ENCODE results near the gene DOC2B. TPM values are rescaled to one million over a fixed set of nuclear protein-coding genes. Genes with fewer than 3 reads are reported as not detected.

DOC2B gene
- polyA plus RNA-seq, 3 donors: 0.02 to 0.19 TPM; not detected in 1

DNA sequence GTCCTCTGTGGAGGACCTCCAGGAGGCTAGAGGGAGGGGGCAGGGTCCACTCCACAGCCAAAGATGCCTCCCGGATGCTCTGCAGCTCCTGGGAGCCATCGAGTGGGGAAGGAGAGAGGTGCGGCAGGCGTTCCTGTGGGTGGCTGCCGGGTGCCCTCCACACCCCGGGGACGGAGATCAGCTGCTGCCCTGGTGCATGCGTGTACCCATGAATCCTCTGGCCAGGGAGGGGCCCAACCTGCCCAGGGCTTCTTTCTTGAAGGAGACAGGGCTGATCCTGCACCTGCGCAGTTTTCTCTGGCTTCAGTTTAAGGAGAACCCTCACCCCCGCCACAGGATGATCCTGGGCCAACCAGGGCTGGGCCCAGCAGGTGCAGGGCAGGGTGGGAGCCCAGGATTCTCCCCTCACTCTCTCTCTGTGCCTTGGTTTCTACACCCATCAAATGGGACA, 33.5 kb upstream of the DOC2B start:
- Histone ChIP-seq H3K9ac (ENCODE audit: insufficient read depth, low read length, poor library complexity, severe bottlenecking) (no peak overlapping the region), H3K4me1 (ENCODE audit: control insufficient read depth in 1 of 2, insufficient read depth in 2 of 2, low read length in 2 of 2) (peaks cover 5 to 26% of the 10 kb centered on the region in 2 donors), H3K36me3 (replicated peaks in 1 of 2; ENCODE audit: control insufficient read depth in 1 of 2, insufficient read depth in 2 of 2, low read length in 2 of 2) (no peaks in the 10 kb centered on the region), H3K27me3 (ENCODE audit: control insufficient read depth in 2 of 2, insufficient read depth in 2 of 2, low read length in 2 of 2) (no peaks in the 10 kb centered on the region), H3K4me2 (replicated peaks; ENCODE audit: extremely low read depth, low read length, poor library complexity, severe bottlenecking) (peak overlapping the region; percentile 55), H3K27ac (ENCODE audit: low read depth in 1 of 2, low read length in 2 of 2) (no peak overlapping the region), H3K79me2 (ENCODE audit: insufficient read depth, low read length) (no peaks in the 10 kb centered on the region), H3K4me3 (replicated peaks in 1 of 3; ENCODE audit: low read depth in 2 of 3, low read length in 3 of 3) (peak overlapping the region in 1 of 3 experiments; percentile 67), H3K9me3 (replicated peaks in 1 of 2; ENCODE audit: control insufficient read depth in 1 of 2, insufficient read depth in 1 of 2, low read length in 2 of 2) (no peaks in the 10 kb centered on the region), H4K20me1 (ENCODE audit: insufficient read depth, low read length) (no peaks in the 10 kb centered on the region), H2AFZ (ENCODE audit: insufficient read depth, low read depth, low read length, poor library complexity, severe bottlenecking) (peak overlapping the region; percentile 80)
- 96% methylated on average over 10 of the region's 10 CpGs for WGBS (ENCODE audit: insufficient coverage)
- peak overlapping the region in 1 of 2 donors; percentile 68 for H3K4me3 Mint-ChIP-seq
- intact Hi-C loops (cut with micrococcal nuclease): no loop called here
- DNase-seq: no peak
- H3K4me1 Mint-ChIP-seq: peaks cover 21% of the 10 kb centered on the region
- peaks cover 0 to 2% (median 0%) of the 10 kb centered on the region in 7 donors for H3K9me3 Mint-ChIP-seq
- TF ChIP-seq, protein P1, sequence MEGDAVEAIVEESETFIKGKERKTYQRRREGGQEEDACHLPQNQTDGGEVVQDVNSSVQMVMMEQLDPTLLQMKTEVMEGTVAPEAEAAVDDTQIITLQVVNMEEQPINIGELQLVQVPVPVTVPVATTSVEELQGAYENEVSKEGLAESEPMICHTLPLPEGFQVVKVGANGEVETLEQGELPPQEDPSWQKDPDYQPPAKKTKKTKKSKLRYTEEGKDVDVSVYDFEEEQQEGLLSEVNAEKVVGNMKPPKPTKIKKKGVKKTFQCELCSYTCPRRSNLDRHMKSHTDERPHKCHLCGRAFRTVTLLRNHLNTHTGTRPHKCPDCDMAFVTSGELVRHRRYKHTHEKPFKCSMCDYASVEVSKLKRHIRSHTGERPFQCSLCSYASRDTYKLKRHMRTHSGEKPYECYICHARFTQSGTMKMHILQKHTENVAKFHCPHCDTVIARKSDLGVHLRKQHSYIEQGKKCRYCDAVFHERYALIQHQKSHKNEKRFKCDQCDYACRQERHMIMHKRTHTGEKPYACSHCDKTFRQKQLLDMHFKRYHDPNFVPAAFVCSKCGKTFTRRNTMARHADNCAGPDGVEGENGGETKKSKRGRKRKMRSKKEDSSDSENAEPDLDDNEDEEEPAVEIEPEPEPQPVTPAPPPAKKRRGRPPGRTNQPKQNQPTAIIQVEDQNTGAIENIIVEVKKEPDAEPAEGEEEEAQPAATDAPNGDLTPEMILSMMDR (IDR thresholded peaks at IDR 0.05): no peak
- H3K36me3 Mint-ChIP-seq: peaks cover 0 to 2% of the 10 kb centered on the region in 2 donors
- H3K27ac Mint-ChIP-seq: peak overlapping the region in 1 of 7 donors; percentile 50
- H3K27me3 Mint-ChIP-seq (ENCODE audit: low read depth in 3 of 3): peaks cover 0 to 5% (median 2%) of the 10 kb centered on the region in 3 donors

GRCh38 chr17:213286-214105, 32.0 kb upstream of the DOC2B start:
- no peak overlapping the region for H3K4me3 ChIP-seq (replicated peaks in 1 of 3; ENCODE audit: low read depth in 2 of 3, low read length in 3 of 3)
- no peaks in the 10 kb centered on the region for H3K9me3 ChIP-seq (replicated peaks in 1 of 2; ENCODE audit: control insufficient read depth in 1 of 2, insufficient read depth in 1 of 2, low read length in 2 of 2)
- no peak overlapping the region for H3K9ac ChIP-seq (ENCODE audit: insufficient read depth, low read length, poor library complexity, severe bottlenecking)
- no peaks in the 10 kb centered on the region for H3K27me3 ChIP-seq (ENCODE audit: control insufficient read depth in 2 of 2, insufficient read depth in 2 of 2, low read length in 2 of 2)
- intact Hi-C loops (cut with micrococcal nuclease): no loop called here
- H3K79me2 ChIP-seq (ENCODE audit: insufficient read depth, low read length): no peaks in the 10 kb centered on the region
- no peak overlapping the region for H2AFZ ChIP-seq (ENCODE audit: insufficient read depth, low read depth, low read length, poor library complexity, severe bottlenecking)
- H3K27ac ChIP-seq (ENCODE audit: low read depth in 1 of 2, low read length in 2 of 2): no peak overlapping the region
- 95% methylated on average over 15 of the region's 25 CpGs for WGBS (ENCODE audit: insufficient coverage)
- peaks cover 0 to 7% (median 2%) of the 10 kb centered on the region in 3 donors for H3K27me3 Mint-ChIP-seq (ENCODE audit: low read depth in 3 of 3)
- H3K27ac Mint-ChIP-seq: no peak overlapping the region
- H3K36me3 ChIP-seq (replicated peaks in 1 of 2; ENCODE audit: control insufficient read depth in 1 of 2, insufficient read depth in 2 of 2, low read length in 2 of 2): no peaks in the 10 kb centered on the region
- H3K4me2 ChIP-seq (replicated peaks; ENCODE audit: extremely low read depth, low read length, poor library complexity, severe bottlenecking): no peak overlapping the region
- TF ChIP-seq, protein P1 (IDR thresholded peaks at IDR 0.05): no peak
- H3K4me1 Mint-ChIP-seq: peaks cover 13% of the 10 kb centered on the region
- H3K4me1 ChIP-seq (ENCODE audit: control insufficient read depth in 1 of 2, insufficient read depth in 2 of 2, low read length in 2 of 2): peaks cover 5 to 14% of the 10 kb centered on the region in 2 donors
- DNase-seq: no peak
- peaks cover 0 to 2% of the 10 kb centered on the region in 2 donors for H3K36me3 Mint-ChIP-seq
- H4K20me1 ChIP-seq (ENCODE audit: insufficient read depth, low read length): no peaks in the 10 kb centered on the region
- H3K4me3 Mint-ChIP-seq: no peak overlapping the region
- peaks cover 0 to 10% (median 2%) of the 10 kb centered on the region in 7 donors for H3K9me3 Mint-ChIP-seq
